ENCODE results near the gene AP3B2. TPM values are rescaled to one million over a fixed set of nuclear protein-coding genes. Genes with fewer than 3 reads are reported as not detected.
A peak's percentile ranks its signal among the peaks of the same experiment; 100 is the strongest.
"Not testable (repeated sequence)": the region's sequence is repeated elsewhere in the genome, so short reads cannot be mapped to it uniquely, and the experiment has no call there.

The AP3B2 gene
- total RNA-seq, 1 donor, result 0.10 TPM

- Histone ChIP-seq H3K27me3 (ENCODE audit: insufficient read depth, low read length) (peaks cover 9% of the 10 kb centered on the region), H3K4me1 (ENCODE audit: insufficient read depth, low read length) (peaks cover 11% of the 10 kb centered on the region), H3K4me3 (ENCODE audit: low read length) (no peak overlapping the region), H3K9me3 (ENCODE audit: low read depth, low read length) (no peaks in the 10 kb centered on the region)
Measured at GRCh38 chr15:82710926-82711490, 1.3 kb upstream of the AP3B2 start.

- H3K4me3 ChIP-seq (ENCODE audit: low read length), result peak overlapping the region; percentile 41
Measured at GRCh38 chr15:82710208-82710555, 507 bp upstream of the AP3B2 start.

GRCh38 chr15:82709081-82709420 is 624 bp downstream of the AP3B2 start:
- Histone ChIP-seq H3K4me3 (ENCODE audit: low read length) (peak overlapping the region; percentile 15), H3K4me1 (ENCODE audit: insufficient read depth, low read length) (peaks cover 11% of the 10 kb centered on the region), H3K27me3 (ENCODE audit: insufficient read depth, low read length) (peaks cover 9% of the 10 kb centered on the region), H3K9me3 (ENCODE audit: low read depth, low read length) (no peaks in the 10 kb centered on the region)

More at GRCh38 chr15:82710208-82710555, 507 bp upstream of the AP3B2 start:
- peaks cover 11% of the 10 kb centered on the region for H3K4me1 ChIP-seq (ENCODE audit: insufficient read depth, low read length)
- H3K9me3 ChIP-seq (ENCODE audit: low read depth, low read length), result no peaks in the 10 kb centered on the region
- H3K27me3 ChIP-seq (ENCODE audit: insufficient read depth, low read length), result peaks cover 9% of the 10 kb centered on the region

- not testable (repeated sequence) for H3K27me3 ChIP-seq (ENCODE audit: insufficient read depth, low read length); H3K9me3 ChIP-seq (ENCODE audit: low read depth, low read length); H3K4me3 ChIP-seq (ENCODE audit: low read length)
- H3K4me1 ChIP-seq (ENCODE audit: insufficient read depth, low read length), result peaks cover 11% of the 10 kb centered on the region
Measured at GRCh38 chr15:82705856-82706255, 3.8 kb downstream of the AP3B2 start.

GRCh38 chr15:82699726-82700125 is 9.9 kb downstream of the AP3B2 start:
- H3K4me1 ChIP-seq (ENCODE audit: insufficient read depth, low read length), result no peaks in the 10 kb centered on the region
- H3K9me3 ChIP-seq (ENCODE audit: low read depth, low read length), result no peaks in the 10 kb centered on the region
- no peaks in the 10 kb centered on the region for H3K27me3 ChIP-seq (ENCODE audit: insufficient read depth, low read length)
- H3K4me3 ChIP-seq (ENCODE audit: low read length), result no peak overlapping the region

- Histone ChIP-seq H3K9me3 (ENCODE audit: low read depth, low read length) (no peaks in the 10 kb centered on the region), H3K4me3 (ENCODE audit: low read length) (no peak overlapping the region), H3K4me1 (ENCODE audit: insufficient read depth, low read length) (no peaks in the 10 kb centered on the region), H3K27me3 (ENCODE audit: insufficient read depth, low read length) (no peaks in the 10 kb centered on the region)
Measured at GRCh38 chr15:82698711-82699345, 10.8 kb downstream of the AP3B2 start.

GRCh38 chr15:82697735-82698407 is 11.8 kb downstream of the AP3B2 start:
- no peak overlapping the region for H3K4me3 ChIP-seq (ENCODE audit: low read length)
- H3K27me3 ChIP-seq (ENCODE audit: insufficient read depth, low read length), result no peaks in the 10 kb centered on the region

GRCh38 chr15:82692171-82692570 is 17.5 kb downstream of the AP3B2 start:
- Histone ChIP-seq H3K27me3 (ENCODE audit: insufficient read depth, low read length) (no peaks in the 10 kb centered on the region), H3K9me3 (ENCODE audit: low read depth, low read length) (no peaks in the 10 kb centered on the region), H3K4me3 (ENCODE audit: low read length) (no peak overlapping the region), H3K4me1 (ENCODE audit: insufficient read depth, low read length) (no peaks in the 10 kb centered on the region)

More at GRCh38 chr15:82697735-82698407, 11.8 kb downstream of the AP3B2 start:
- Histone ChIP-seq H3K9me3 (ENCODE audit: low read depth, low read length) (no peaks in the 10 kb centered on the region), H3K4me1 (ENCODE audit: insufficient read depth, low read length) (no peaks in the 10 kb centered on the region)

- H3K4me3 ChIP-seq (ENCODE audit: low read length), result no peak overlapping the region
- H3K4me1 ChIP-seq (ENCODE audit: insufficient read depth, low read length), result no peaks in the 10 kb centered on the region
- no peaks in the 10 kb centered on the region for H3K27me3 ChIP-seq (ENCODE audit: insufficient read depth, low read length)
- no peaks in the 10 kb centered on the region for H3K9me3 ChIP-seq (ENCODE audit: low read depth, low read length)
Measured at GRCh38 chr15:82689147-82689546, 20.5 kb downstream of the AP3B2 start.

- no peaks in the 10 kb centered on the region for H3K4me1 ChIP-seq (ENCODE audit: insufficient read depth, low read length)
Measured at GRCh38 chr15:82688691-82689090, 21.0 kb downstream of the AP3B2 start.

GRCh38 chr15:82681371-82681770 is 28.3 kb downstream of the AP3B2 start:
- Histone ChIP-seq H3K27me3 (ENCODE audit: insufficient read depth, low read length) (peaks cover 11% of the 10 kb centered on the region), H3K4me3 (ENCODE audit: low read length) (no peak overlapping the region), H3K4me1 (ENCODE audit: insufficient read depth, low read length) (peaks cover 8% of the 10 kb centered on the region), H3K9me3 (ENCODE audit: low read depth, low read length) (no peaks in the 10 kb centered on the region)

More at GRCh38 chr15:82688691-82689090, 21.0 kb downstream of the AP3B2 start:
- Histone ChIP-seq H3K9me3 (ENCODE audit: low read depth, low read length) (no peaks in the 10 kb centered on the region), H3K4me3 (ENCODE audit: low read length) (no peak overlapping the region), H3K27me3 (ENCODE audit: insufficient read depth, low read length) (no peaks in the 10 kb centered on the region)

- Histone ChIP-seq H3K4me3 (ENCODE audit: low read length) (peak overlapping the region; percentile 45), H3K4me1 (ENCODE audit: insufficient read depth, low read length) (peaks cover 8% of the 10 kb centered on the region), H3K9me3 (ENCODE audit: low read depth, low read length) (no peaks in the 10 kb centered on the region), H3K27me3 (ENCODE audit: insufficient read depth, low read length) (peaks cover 11% of the 10 kb centered on the region)
Measured at GRCh38 chr15:82680200-82681102, 29.2 kb downstream of the AP3B2 start.

GRCh38 chr15:82679626-82680199 is 30.0 kb downstream of the AP3B2 start:
- Histone ChIP-seq H3K4me3 (ENCODE audit: low read length) (no peak overlapping the region), H3K9me3 (ENCODE audit: low read depth, low read length) (no peaks in the 10 kb centered on the region), H3K27me3 (ENCODE audit: insufficient read depth, low read length) (peaks cover 11% of the 10 kb centered on the region), H3K4me1 (ENCODE audit: insufficient read depth, low read length) (peaks cover 8% of the 10 kb centered on the region)

GRCh38 chr15:82677720-82678323 is 31.9 kb downstream of the AP3B2 start:
- Histone ChIP-seq H3K27me3 (ENCODE audit: insufficient read depth, low read length) (peaks cover 11% of the 10 kb centered on the region), H3K4me1 (ENCODE audit: insufficient read depth, low read length) (peaks cover 8% of the 10 kb centered on the region), H3K9me3 (ENCODE audit: low read depth, low read length) (no peaks in the 10 kb centered on the region), H3K4me3 (ENCODE audit: low read length) (no peak overlapping the region)
